Breast epithelium (tissue), 4 donors: ENCODE measurements around the gene DBH. TPM values are rescaled to one million over a fixed set of nuclear protein-coding genes. Genes with fewer than 3 reads are reported as not detected.

ENCODE experiments used
- DNase-seq, 2 donors: peaks; one replicate each; pipeline ENCODE4 v3.0.0-alpha.2; 2019; ENCODE audit warnings: low spot score in 2 of 2
- H3K27ac ChIP-seq, 2 donors: fragments of 200-600 bp; sonication (generic) in 1 of 2; one replicate each; pipeline ENCODE4 v1.5.1; 2016 to 2019; ENCODE audit warnings: mild to moderate bottlenecking in 1 of 2
- H3K27me3 ChIP-seq, 2 donors: fragments of 200-600 bp; sonication (generic) in 1 of 2; one replicate each; pipeline versions ENCODE4 v1.5.1 to v1.6.0; 2017 to 2019; ENCODE audit warnings: control low read depth in 1 of 2, mild to moderate bottlenecking in 1 of 2
- H3K36me3 ChIP-seq: fragments of 200-600 bp; one replicate; pipeline ENCODE4 v1.5.1; 2019
- H3K4me1 ChIP-seq, 2 donors: fragments of 200-600 bp; sonication (generic); one replicate each; pipeline ENCODE4 v1.5.1; 2016 to 2019; ENCODE audit warnings: control low read depth in 1 of 2
- H3K4me3 ChIP-seq, 3 donors: fragments of 200-600 bp; sonication (generic); 1 replicate in 2 of 3; 2 replicates in 1 of 3; pipeline ENCODE4 v1.5.1; 2016 to 2019; ENCODE audit warnings: mild to moderate bottlenecking in 3 of 3, moderate library complexity in 2 of 3
- H3K9me3 ChIP-seq, 2 donors: fragments of 200-600 bp; sonication (generic) in 1 of 2; one replicate each; pipeline ENCODE4 v1.5.1; 2016 to 2019; ENCODE audit warnings: control low read depth in 1 of 2
- CTCF ChIP-seq, 3 donors: fragments of 450-650 bp; IDR thresholded peaks; one replicate each; pipeline ENCODE4 v1.5.1; 2016 to 2017; ENCODE audit warnings: antibody characterized with exemption in 3 of 3, mild to moderate bottlenecking in 3 of 3, moderate library complexity in 3 of 3
- POLR2A ChIP-seq: fragments of 450-650 bp; IDR thresholded peaks from one replicate; pipeline ENCODE4 v1.6.1; 2016; ENCODE audit warnings: antibody characterized with exemption, mild to moderate bottlenecking, moderate library complexity
- POLR2AphosphoS5 ChIP-seq, 3 donors: sonication (generic); formaldehyde crosslinking; IDR thresholded peaks; one replicate each; pipeline ENCODE4 v1.6.1; 2017; ENCODE audit warnings: antibody characterized with exemption in 3 of 3
- intact Hi-C: fragments of 100-400 bp; cut with DNase I; formaldehyde crosslinking; loops from one replicate; pipeline ENCODE4 v1.15.1; 2023; ENCODE audit warnings: low total_unique reads
- total RNA-seq, 3 donors: library from RNA; depleted of rRNA; stranded (reverse); fragments of >200 nt; gene quantifications; one replicate each; pipeline ENCODE4 v1.1.0, GENCODE V29; 2016

The DBH gene
- total RNA-seq, 3 donors from 2014 or later, result not detected

DNA sequence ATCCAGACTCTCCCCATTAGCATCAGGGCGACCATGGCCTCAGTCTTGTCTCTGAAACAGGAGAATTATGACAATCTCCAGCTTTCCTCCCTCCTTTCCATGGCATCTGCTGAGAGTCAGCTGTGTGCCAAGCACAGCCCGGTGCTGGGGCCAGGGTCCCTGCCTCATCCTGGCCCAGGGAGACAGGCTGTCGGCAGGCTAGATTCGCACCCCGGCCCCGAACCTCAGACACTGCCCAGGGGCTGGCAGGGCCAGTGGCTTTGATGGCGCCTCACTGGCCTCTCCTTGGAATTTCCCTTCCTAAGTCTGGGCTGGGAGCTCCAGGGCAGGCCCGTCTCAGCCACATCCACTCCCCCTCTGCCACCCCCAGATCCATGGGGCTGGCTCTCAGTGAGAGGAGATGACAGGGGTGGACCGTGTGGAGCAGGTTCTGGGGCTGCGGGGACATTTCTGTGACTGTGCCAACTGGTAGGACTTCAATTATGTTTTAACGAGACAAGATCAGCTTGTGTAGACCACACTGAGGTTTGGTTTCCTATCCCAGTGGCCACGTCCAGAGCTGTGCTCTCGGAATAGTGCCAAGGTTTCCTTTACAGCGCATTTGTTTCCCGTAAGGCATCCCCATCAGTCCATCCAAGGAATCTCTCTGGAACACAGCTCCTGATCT lies 42.4 kb upstream of the DBH start:
- Histone ChIP-seq H3K27ac (no peak overlapping the region), H3K4me3 (no peak overlapping the region), H3K9me3 (peaks cover 23 to 24% of the 10 kb centered on the region in 2 donors), H3K4me1 (no peaks in the 10 kb centered on the region), H3K27me3 (peaks cover 0 to 45% of the 10 kb centered on the region in 2 donors), H3K36me3 (no peaks in the 10 kb centered on the region)
- DNase-seq, result no peak
- intact Hi-C loops, result no loop called here
- TF ChIP-seq POLR2AphosphoS5 (IDR thresholded peaks at IDR 0.05), result no peak
- TF ChIP-seq CTCF (IDR thresholded peaks at IDR 0.05), result no peak
- no peak for TF ChIP-seq POLR2A

- Histone ChIP-seq H3K4me3 (no peak overlapping the region), H3K4me1 (no peaks in the 10 kb centered on the region), H3K36me3 (no peaks in the 10 kb centered on the region), H3K9me3 (peaks cover 23 to 29% of the 10 kb centered on the region in 2 donors), H3K27me3 (peaks cover 0 to 45% of the 10 kb centered on the region in 2 donors), H3K27ac (no peak overlapping the region)
- intact Hi-C loops, result no loop called here
- no peak for DNase-seq
- no peak for TF ChIP-seq POLR2AphosphoS5 (IDR thresholded peaks at IDR 0.05)
- TF ChIP-seq CTCF (IDR thresholded peaks at IDR 0.05), result no peak
- TF ChIP-seq POLR2A, result no peak
Observed at GRCh38 chr9:133594310-133594709, 41.9 kb upstream of the DBH start.

GRCh38 chr9:133595910-133596309 lies 40.3 kb upstream of the DBH start:
- no peak for TF ChIP-seq CTCF (IDR thresholded peaks at IDR 0.05)
- no peak for TF ChIP-seq POLR2A
- TF ChIP-seq POLR2AphosphoS5 (IDR thresholded peaks at IDR 0.05), result no peak
- Histone ChIP-seq H3K27me3 (peaks cover 0 to 33% of the 10 kb centered on the region in 2 donors), H3K4me3 (no peak overlapping the region), H3K27ac (no peak overlapping the region), H3K9me3 (peaks cover 23 to 29% of the 10 kb centered on the region in 2 donors), H3K4me1 (no peaks in the 10 kb centered on the region), H3K36me3 (no peaks in the 10 kb centered on the region)
- no peak for DNase-seq
- intact Hi-C loops, result no loop called here

- Histone ChIP-seq H3K4me1 (no peaks in the 10 kb centered on the region), H3K9me3 (peaks cover 23 to 29% of the 10 kb centered on the region in 2 donors), H3K4me3 (no peak overlapping the region), H3K27me3 (peaks cover 0 to 29% of the 10 kb centered on the region in 2 donors), H3K27ac (no peak overlapping the region), H3K36me3 (no peaks in the 10 kb centered on the region)
- intact Hi-C loops, result no loop called here
- TF ChIP-seq POLR2AphosphoS5 (IDR thresholded peaks at IDR 0.05) (no peak), CTCF (IDR thresholded peaks at IDR 0.05) (no peak), POLR2A (no peak)
- no peak for DNase-seq
Observed at GRCh38 chr9:133597316-133597957, 38.7 kb upstream of the DBH start.

GRCh38 chr9:133598978-133599377 lies 37.2 kb upstream of the DBH start:
- no peaks in the 10 kb centered on the region for H3K4me1 ChIP-seq
- peaks cover 0 to 30% of the 10 kb centered on the region in 2 donors for H3K27me3 ChIP-seq
- no peak overlapping the region for H3K4me3 ChIP-seq
- H3K27ac ChIP-seq, result no peak overlapping the region
- H3K9me3 ChIP-seq, result peaks cover 23 to 29% of the 10 kb centered on the region in 2 donors
- no peak for TF ChIP-seq CTCF (IDR thresholded peaks at IDR 0.05)
- TF ChIP-seq POLR2AphosphoS5 (IDR thresholded peaks at IDR 0.05), result no peak
- TF ChIP-seq POLR2A, result no peak
- DNase-seq, result no peak
- no peaks in the 10 kb centered on the region for H3K36me3 ChIP-seq
- intact Hi-C loops, result loop anchor here (2.0 kb wide), 1 partner anchor 56 kb away; no protein-coding TSS in a partner anchor
